Nephron (organoid): ENCODE results near the gene PPP1R12C.

ENCODE experiments used
- H3K27ac Mint-ChIP-seq, 3 experiments: 2 replicates each; pipeline ENCODE4 v1.8.0; 2020; ENCODE audit warnings: mixed read lengths in 3 of 3, mild to moderate bottlenecking in 2 of 3, moderate library complexity in 1 of 3
- H3K27me3 Mint-ChIP-seq: 2 replicates; pipeline ENCODE4 v1.8.0; 2021; ENCODE audit warnings: low read depth, mild to moderate bottlenecking, moderate library complexity, mixed read lengths
- H3K36me3 Mint-ChIP-seq: 2 replicates; pipeline ENCODE4 v1.8.0; 2020; ENCODE audit warnings: low read depth, mixed read lengths
- H3K4me1 Mint-ChIP-seq: 2 replicates; pipeline ENCODE4 v1.8.0; 2020; ENCODE audit warnings: mixed read lengths
- H3K4me3 Mint-ChIP-seq, 3 experiments: 2 replicates each; pipeline ENCODE4 v1.8.0; 2020; ENCODE audit warnings: mild to moderate bottlenecking in 3 of 3, mixed read lengths in 3 of 3, moderate library complexity in 2 of 3
- H3K9me3 Mint-ChIP-seq: 2 replicates; pipeline ENCODE4 v1.8.0; 2020; ENCODE audit warnings: mixed read lengths
- TF ChIP-seq, protein P1 (sequence below), 3 experiments: fragments of 200-600 bp; sonication (generic); IDR thresholded peaks; one replicate each; pipeline ENCODE4 v1.5.0; 2021; ENCODE audit warnings: antibody characterized with exemption in 3 of 3; ENCODE audit not compliant: unreplicated experiment in 3 of 3

Gene PPP1R12C

GRCh38 chr19:55095260-55096060 lies 22.0 kb downstream of the PPP1R12C start:
- H3K36me3 Mint-ChIP-seq: peaks cover 12% of the 10 kb centered on the region
- no peaks in the 10 kb centered on the region for H3K4me1 Mint-ChIP-seq
- no peak overlapping the region for H3K27ac Mint-ChIP-seq
- no peaks in the 10 kb centered on the region for H3K9me3 Mint-ChIP-seq
- TF ChIP-seq, protein P1, sequence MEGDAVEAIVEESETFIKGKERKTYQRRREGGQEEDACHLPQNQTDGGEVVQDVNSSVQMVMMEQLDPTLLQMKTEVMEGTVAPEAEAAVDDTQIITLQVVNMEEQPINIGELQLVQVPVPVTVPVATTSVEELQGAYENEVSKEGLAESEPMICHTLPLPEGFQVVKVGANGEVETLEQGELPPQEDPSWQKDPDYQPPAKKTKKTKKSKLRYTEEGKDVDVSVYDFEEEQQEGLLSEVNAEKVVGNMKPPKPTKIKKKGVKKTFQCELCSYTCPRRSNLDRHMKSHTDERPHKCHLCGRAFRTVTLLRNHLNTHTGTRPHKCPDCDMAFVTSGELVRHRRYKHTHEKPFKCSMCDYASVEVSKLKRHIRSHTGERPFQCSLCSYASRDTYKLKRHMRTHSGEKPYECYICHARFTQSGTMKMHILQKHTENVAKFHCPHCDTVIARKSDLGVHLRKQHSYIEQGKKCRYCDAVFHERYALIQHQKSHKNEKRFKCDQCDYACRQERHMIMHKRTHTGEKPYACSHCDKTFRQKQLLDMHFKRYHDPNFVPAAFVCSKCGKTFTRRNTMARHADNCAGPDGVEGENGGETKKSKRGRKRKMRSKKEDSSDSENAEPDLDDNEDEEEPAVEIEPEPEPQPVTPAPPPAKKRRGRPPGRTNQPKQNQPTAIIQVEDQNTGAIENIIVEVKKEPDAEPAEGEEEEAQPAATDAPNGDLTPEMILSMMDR (IDR thresholded peaks at IDR 0.05; ENCODE audit: unreplicated experiment in 3 of 3): no peak
- H3K4me3 Mint-ChIP-seq: no peak overlapping the region
- no peaks in the 10 kb centered on the region for H3K27me3 Mint-ChIP-seq

GRCh38 chr19:55094456-55095259 lies 22.8 kb downstream of the PPP1R12C start:
- TF ChIP-seq, protein P1 (IDR thresholded peaks at IDR 0.05; ENCODE audit: unreplicated experiment in 3 of 3): no peak
- H3K4me1 Mint-ChIP-seq: no peaks in the 10 kb centered on the region
- H3K4me3 Mint-ChIP-seq: no peak overlapping the region
- H3K36me3 Mint-ChIP-seq: peaks cover 12% of the 10 kb centered on the region
- H3K27me3 Mint-ChIP-seq: no peaks in the 10 kb centered on the region
- no peaks in the 10 kb centered on the region for H3K9me3 Mint-ChIP-seq
- H3K27ac Mint-ChIP-seq: peak overlapping the region in 1 of 3 experiments; percentile 9

DNA sequence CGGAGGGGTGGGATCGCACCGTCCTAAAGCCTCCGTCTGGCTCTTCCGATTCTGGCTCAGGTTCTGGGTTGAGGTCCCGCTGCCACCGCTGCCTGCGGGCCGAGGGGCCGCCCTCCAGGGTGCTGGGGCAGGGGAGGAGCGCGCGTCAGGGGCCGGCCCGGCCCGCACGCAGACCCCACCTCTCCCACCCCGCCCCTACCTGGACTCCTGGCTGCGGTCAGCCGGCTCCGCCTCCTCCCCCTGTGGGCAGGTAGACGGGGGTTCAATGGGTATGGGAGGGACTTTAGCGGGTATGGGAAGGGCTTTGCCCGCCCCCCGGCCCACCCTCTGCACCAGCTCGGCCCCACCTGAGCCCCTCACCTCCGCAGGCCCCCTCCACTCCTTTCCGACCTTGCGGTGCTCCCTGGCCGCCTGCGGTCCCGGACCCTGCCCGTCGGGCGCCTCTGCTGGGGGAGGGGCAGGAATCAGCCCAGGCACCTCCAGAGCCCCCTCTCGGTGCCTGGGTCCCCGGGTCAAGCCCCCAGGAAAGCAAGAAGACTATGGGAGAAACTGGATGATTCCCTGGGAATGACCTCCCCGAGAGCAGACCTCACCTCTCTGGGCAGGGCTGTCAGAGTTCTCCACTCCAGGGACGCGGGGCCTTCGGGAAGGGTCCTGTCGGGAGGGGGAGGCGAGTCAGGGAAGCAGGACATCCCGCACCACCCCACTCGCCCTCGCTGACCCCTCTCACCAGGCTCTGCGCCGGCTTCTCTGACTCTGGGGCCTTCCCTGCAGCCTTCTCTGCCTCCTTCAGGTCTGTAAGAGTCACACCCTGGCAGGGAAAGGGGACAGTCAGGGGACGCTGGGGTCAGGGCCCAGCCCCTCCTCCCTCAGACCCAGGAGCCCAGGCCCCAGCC lies 24.8 kb downstream of the PPP1R12C start:
- peaks cover 11% of the 10 kb centered on the region for H3K36me3 Mint-ChIP-seq
- H3K9me3 Mint-ChIP-seq: no peaks in the 10 kb centered on the region
- peaks cover 15% of the 10 kb centered on the region for H3K27me3 Mint-ChIP-seq
- TF ChIP-seq, protein P1 (IDR thresholded peaks at IDR 0.05; ENCODE audit: unreplicated experiment in 3 of 3): no peak
- no peak overlapping the region for H3K4me3 Mint-ChIP-seq
- peaks cover 11% of the 10 kb centered on the region for H3K4me1 Mint-ChIP-seq
- no peak overlapping the region for H3K27ac Mint-ChIP-seq

- no peak overlapping the region for H3K4me3 Mint-ChIP-seq
- peaks cover 22% of the 10 kb centered on the region for H3K27me3 Mint-ChIP-seq
- H3K36me3 Mint-ChIP-seq: peaks cover 11% of the 10 kb centered on the region
- H3K27ac Mint-ChIP-seq: no peak overlapping the region
- H3K9me3 Mint-ChIP-seq: no peaks in the 10 kb centered on the region
- TF ChIP-seq, protein P1 (IDR thresholded peaks at IDR 0.05; ENCODE audit: unreplicated experiment in 3 of 3): no peak
- peaks cover 17% of the 10 kb centered on the region for H3K4me1 Mint-ChIP-seq
These were observed 25.5 kb downstream of the PPP1R12C start for GRCh38 chr19:55091955-55092354.

- no peak overlapping the region for H3K27ac Mint-ChIP-seq
- peaks cover 17% of the 10 kb centered on the region for H3K4me1 Mint-ChIP-seq
- H3K9me3 Mint-ChIP-seq: no peaks in the 10 kb centered on the region
- H3K27me3 Mint-ChIP-seq: peaks cover 25% of the 10 kb centered on the region
- H3K36me3 Mint-ChIP-seq: peaks cover 11% of the 10 kb centered on the region
- TF ChIP-seq, protein P1 (IDR thresholded peaks at IDR 0.05; ENCODE audit: unreplicated experiment in 3 of 3): no peak
- H3K4me3 Mint-ChIP-seq: no peak overlapping the region
These were observed 26.1 kb downstream of the PPP1R12C start for GRCh38 chr19:55091126-55091910.
